GM12878 (cell line): ENCODE results near the gene THSD4. TPM values are rescaled to one million over a fixed set of nuclear protein-coding genes. Genes with fewer than 3 reads are reported as not detected.

ENCODE experiments used
- ATAC-seq: fragments of 200-7000 bp; cut with Tn5 transposase; 3 replicates; pipeline ENCODE4 v1.9.1; 2020; ENCODE audit warnings: mild to moderate bottlenecking, moderate library complexity
- BruUV-seq: library from RNA; stranded (reverse); fragments of 400-500 nt; replicated peaks from 2 replicates; lab custom pipeline; 2021; lab: Mats Ljungman, UMichigan
- CTCF ChIA-PET: fragments of 300-600 bp; sonication (Branson Sonifier 250); formaldehyde crosslinking; extraction: SDS; loops from one replicate; lab custom pipeline; 2021; ENCODE audit warnings: inconsistent platforms; lab: Yijun Ruan, JAX
- POLR2A ChIA-PET: fragments of 350-600 bp; formaldehyde crosslinking; extraction: SDS; loops from one replicate; lab custom pipeline; 2021; ENCODE audit warnings: inconsistent platforms; lab: Charles Lee
- RAD21 ChIA-PET: fragments of 300-600 bp; sonication (Branson Sonifier 250); formaldehyde crosslinking; loops from one replicate; lab custom pipeline; 2023; ENCODE audit warnings: antibody characterized with exemption; ENCODE audit not compliant: unreplicated experiment; lab: Charles Lee
- SMC1A ChIA-PET: fragments of 300-600 bp; sonication (Branson Sonifier 250); formaldehyde crosslinking; loops from one replicate; lab custom pipeline; 2023; ENCODE audit not compliant: unreplicated experiment, uncharacterized antibody; lab: Charles Lee
- DNase-seq: peaks from one replicate; pipeline ENCODE4 v3.0.0-alpha.2; 2011; ENCODE audit warnings: low read depth, low spot score
- FAIRE-seq: peaks from 3 replicates; lab custom pipeline; 2011; peaks lifted over from hg19 to GRCh38; lab: Jason Lieb, UNC
- H2AFZ ChIP-seq: 2 replicates; pipeline ENCODE4 v1.6.0; 2011; ENCODE audit warnings: low read depth, low read length, control low read depth; ENCODE audit not compliant: control insufficient read depth
- H3K27ac ChIP-seq: 2 replicates; pipeline ENCODE4 v1.5.1; 2011; ENCODE audit warnings: control low read depth; ENCODE audit not compliant: control insufficient read depth, insufficient read depth
- H3K27me3 ChIP-seq, 2 experiments: replicated peaks in 1 of 2; 2 replicates each; pipeline versions ENCODE4 v1.6.0 to v1.6.1; 2011; ENCODE audit warnings: low read length in 1 of 2; ENCODE audit not compliant: control insufficient read depth in 2 of 2, insufficient read depth in 2 of 2
- H3K36me3 ChIP-seq, 2 experiments: 2 replicates each; pipeline ENCODE4 v1.5.1; 2011; ENCODE audit warnings: low read length in 1 of 2; ENCODE audit not compliant: control insufficient read depth in 2 of 2, insufficient read depth in 2 of 2
- H3K4me1 ChIP-seq: 2 replicates; pipeline ENCODE4 v1.6.1; 2011; ENCODE audit warnings: mild to moderate bottlenecking, low read length, moderate library complexity, mixed read lengths; ENCODE audit not compliant: control insufficient read depth, insufficient read depth
- H3K4me2 ChIP-seq: 2 replicates; pipeline ENCODE4 v1.6.0; 2011; ENCODE audit warnings: control low read depth; ENCODE audit not compliant: control insufficient read depth, insufficient read depth
- H3K4me3 ChIP-seq: fragments of 200-600 bp; sonication (generic); 2 replicates; pipeline ENCODE4 v1.5.1; 2016
- H3K79me2 ChIP-seq: 2 replicates; pipeline ENCODE4 v1.6.0; 2011; ENCODE audit warnings: low read length; ENCODE audit not compliant: control insufficient read depth, insufficient read depth
- H3K9ac ChIP-seq: 2 replicates; pipeline ENCODE4 v1.8.0; 2011; ENCODE audit warnings: low read length, control low read depth, mixed read lengths; ENCODE audit not compliant: control insufficient read depth, insufficient read depth
- H3K9me3 ChIP-seq: replicated peaks from 3 replicates; pipeline ENCODE4 v1.5.1; 2011; ENCODE audit warnings: mild to moderate bottlenecking, low read length; ENCODE audit not compliant: control insufficient read depth, insufficient read depth
- H4K20me1 ChIP-seq: 2 replicates; pipeline ENCODE4 v1.6.0; 2011; ENCODE audit not compliant: control insufficient read depth, insufficient read depth
- CHD1 ChIP-seq: IDR thresholded peaks from 2 replicates; pipeline ENCODE4 v1.6.1; 2012; ENCODE audit warnings: low read depth, low read length, improper control_type of control experiment
- ESRRA ChIP-seq: IDR thresholded peaks from 2 replicates; pipeline ENCODE4 v1.6.1; 2012; ENCODE audit warnings: mild to moderate bottlenecking, low read length, improper control_type of control experiment
- HDAC6 ChIP-seq: fragments of 200-600 bp; sonication (generic); IDR thresholded peaks from one replicate; pipeline ENCODE4 v1.8.0; 2017; ENCODE audit warnings: antibody characterized with exemption; ENCODE audit not compliant: unreplicated experiment
- IKZF1 ChIP-seq: fragments of 450-650 bp; conservative IDR thresholded peaks from 2 replicates; pipeline ENCODE4 v1.6.1; 2017; ENCODE audit warnings: antibody characterized with exemption, mild to moderate bottlenecking
- KDM1A ChIP-seq: fragments of 200-600 bp; sonication (generic); IDR thresholded peaks from 2 replicates; pipeline ENCODE4 v1.6.1; 2016; ENCODE audit warnings: borderline replicate concordance
- MEF2A ChIP-seq: IDR thresholded peaks from 2 replicates; pipeline ENCODE4 v1.6.1; 2011; ENCODE audit warnings: low read depth, mild to moderate bottlenecking, low read length, moderate library complexity; ENCODE audit not compliant: insufficient read depth
- MXI1 ChIP-seq: fragments of 150-350 bp; IDR thresholded peaks from 2 replicates; pipeline ENCODE4 v1.6.1; 2011; ENCODE audit warnings: low read depth, mild to moderate bottlenecking, inconsistent platforms, low read length, improper control_type of control experiment
- MYC ChIP-seq: IDR thresholded peaks from 2 replicates; pipeline ENCODE4 v1.6.1; 2011; ENCODE audit warnings: mild to moderate bottlenecking, low read length, moderate library complexity, inconsistent platforms; ENCODE audit not compliant: insufficient read depth, insufficient replicate concordance, insufficient read length, severe bottlenecking
- NFIC ChIP-seq: IDR thresholded peaks from 2 replicates; pipeline ENCODE4 v1.6.1; 2012; ENCODE audit warnings: low read depth, mild to moderate bottlenecking, inconsistent platforms, low read length, moderate library complexity
- NFYB ChIP-seq: IDR thresholded peaks from 2 replicates; pipeline ENCODE4 v1.6.1; 2011; ENCODE audit warnings: low read depth, mild to moderate bottlenecking, low read length, improper control_type of control experiment, moderate library complexity; ENCODE audit not compliant: insufficient read depth
- POU2F2 ChIP-seq: IDR thresholded peaks from 3 replicates; pipeline ENCODE4 v1.6.1; 2011; ENCODE audit warnings: low read depth, mild to moderate bottlenecking, low read length, borderline replicate concordance
- SMAD1 ChIP-seq: fragments of 450-650 bp; IDR thresholded peaks from 2 replicates; pipeline ENCODE4 v1.6.1; 2018; ENCODE audit warnings: mild to moderate bottlenecking, low read depth; ENCODE audit not compliant: partially characterized antibody
- SPI1 ChIP-seq: IDR thresholded peaks from 2 replicates; pipeline ENCODE4 v1.6.1; 2011; ENCODE audit warnings: low read depth, mild to moderate bottlenecking, low read length, moderate library complexity, borderline replicate concordance; ENCODE audit not compliant: insufficient read depth
- TBL1XR1 ChIP-seq: IDR thresholded peaks from 2 replicates; pipeline ENCODE4 v1.6.1; 2012; ENCODE audit warnings: low read depth, low read length, improper control_type of control experiment
- ZNF622 ChIP-seq: fragments of 450-650 bp; IDR thresholded peaks from 2 replicates; pipeline ENCODE4 v1.6.1; 2017; ENCODE audit warnings: mild to moderate bottlenecking, inconsistent platforms
- WGBS: methylation state at CpG from one replicate; pipeline ENCODE4 v1.1.6; 2016; ENCODE audit warnings: low lambda C conversion rate; ENCODE audit not compliant: insufficient replicate concordance, insufficient coverage; ENCODE audit errors: missing lambda C conversion rate; 5-methylcytosine and 5-hydroxymethylcytosine counted together
- in situ Hi-C: fragments of 300-500 bp; cut with MboI; formaldehyde crosslinking; loops from 9 replicates; pipeline ENCODE4 v1.14.3; 2018; ENCODE audit warnings: mixed read lengths
- intact Hi-C: fragments of 100-400 bp; cut with micrococcal nuclease; formaldehyde crosslinking; loops from one replicate; pipeline ENCODE4 v1.14.2; 2022; ENCODE audit not compliant: unreplicated experiment
- polyA plus RNA-seq, 11 experiments: library from polyadenylated mRNA; depleted of rRNA in 4 of 11; unstranded in 6 of 11; stranded (reverse) in 5 of 11; fragments of >200 nt; fragmentation: Nextera tagmentation in 4 of 11; fragmentation: Illumina TruSeq in 1 of 11; extraction: Ambion mirVana in 4 of 11; extraction: Trizol in 1 of 11; gene quantifications; 1 replicate in 1 of 11; 2 replicates in 10 of 11; pipeline versions ENCODE4 v1.2.1 to v1.2.3, GENCODE V29; 2011 to 2016; ENCODE audit warnings: inconsistent platforms in 2 of 11, missing spikeins in 2 of 11, low read depth in 1 of 11
- total RNA-seq, 4 experiments: library from RNA; depleted of rRNA in 3 of 4; stranded (reverse); fragments of >200 nt in 3 of 4; fragmentation: Illumina TruSeq in 1 of 4; extraction: Trizol in 1 of 4; gene quantifications; 2 replicates each; pipeline versions ENCODE4 v1.2.1 to v1.2.3, GENCODE V29; 2013 to 2021
- TF ChIP-seq, protein P1 (sequence below): fragments of 150-350 bp; IDR thresholded peaks from 2 replicates; pipeline ENCODE4 v1.6.1; 2014; ENCODE audit warnings: mild to moderate bottlenecking, low read depth, low read length
- TF ChIP-seq, protein P2 (sequence below): fragments of 450-650 bp; IDR thresholded peaks from 2 replicates; pipeline ENCODE4 v1.6.1; 2016; ENCODE audit warnings: mild to moderate bottlenecking
- TF ChIP-seq, protein P3 (sequence below): fragments of 450-650 bp; formaldehyde crosslinking; IDR thresholded peaks from 2 replicates; pipeline ENCODE4 v1.4.0; 2022; ENCODE audit warnings: mild to moderate bottlenecking, moderate library complexity

The THSD4 gene
- total and polyA plus RNA-seq, 10 of the 15 experiments (the other 5 are each of a cell fraction or from before 2014, with no cell fraction given): 0.04 to 0.13 (median 0.05) TPM; not detected in 7

DNA sequence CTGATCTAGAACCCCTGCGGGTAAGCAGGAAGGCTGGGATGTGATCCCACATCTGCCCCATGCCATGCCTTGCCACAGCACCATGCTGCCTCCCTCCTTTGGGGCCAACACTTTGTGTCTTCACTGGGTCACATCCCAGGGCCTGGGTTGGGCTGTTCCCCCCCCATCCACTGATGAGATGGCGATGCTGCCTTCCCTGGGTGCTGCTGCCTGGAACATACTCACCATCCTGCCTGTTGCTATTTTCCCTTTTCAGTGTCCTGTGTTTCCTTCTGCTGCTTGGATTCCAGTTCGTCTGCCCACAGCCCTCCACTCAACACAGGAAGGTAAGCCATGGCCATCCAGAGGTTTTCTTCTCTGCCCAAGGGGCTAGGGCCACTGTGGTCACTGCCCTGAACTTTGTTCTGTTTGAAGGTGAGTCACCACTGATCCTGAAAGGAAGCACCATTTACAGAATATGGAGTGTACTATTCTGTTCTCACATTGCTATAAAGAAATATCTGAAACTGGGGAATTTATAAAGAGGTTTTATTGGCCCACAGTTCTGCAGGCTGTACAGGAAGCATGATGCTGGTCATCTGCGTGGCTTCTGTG, 39.4 kb downstream of the THSD4 start (continued):
- TF ChIP-seq, protein P1, sequence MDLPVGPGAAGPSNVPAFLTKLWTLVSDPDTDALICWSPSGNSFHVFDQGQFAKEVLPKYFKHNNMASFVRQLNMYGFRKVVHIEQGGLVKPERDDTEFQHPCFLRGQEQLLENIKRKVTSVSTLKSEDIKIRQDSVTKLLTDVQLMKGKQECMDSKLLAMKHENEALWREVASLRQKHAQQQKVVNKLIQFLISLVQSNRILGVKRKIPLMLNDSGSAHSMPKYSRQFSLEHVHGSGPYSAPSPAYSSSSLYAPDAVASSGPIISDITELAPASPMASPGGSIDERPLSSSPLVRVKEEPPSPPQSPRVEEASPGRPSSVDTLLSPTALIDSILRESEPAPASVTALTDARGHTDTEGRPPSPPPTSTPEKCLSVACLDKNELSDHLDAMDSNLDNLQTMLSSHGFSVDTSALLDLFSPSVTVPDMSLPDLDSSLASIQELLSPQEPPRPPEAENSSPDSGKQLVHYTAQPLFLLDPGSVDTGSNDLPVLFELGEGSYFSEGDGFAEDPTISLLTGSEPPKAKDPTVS: no peak
- TF ChIP-seq NFYB (no peak), ZNF622 (no peak), SMAD1 (no peak)

DNA sequence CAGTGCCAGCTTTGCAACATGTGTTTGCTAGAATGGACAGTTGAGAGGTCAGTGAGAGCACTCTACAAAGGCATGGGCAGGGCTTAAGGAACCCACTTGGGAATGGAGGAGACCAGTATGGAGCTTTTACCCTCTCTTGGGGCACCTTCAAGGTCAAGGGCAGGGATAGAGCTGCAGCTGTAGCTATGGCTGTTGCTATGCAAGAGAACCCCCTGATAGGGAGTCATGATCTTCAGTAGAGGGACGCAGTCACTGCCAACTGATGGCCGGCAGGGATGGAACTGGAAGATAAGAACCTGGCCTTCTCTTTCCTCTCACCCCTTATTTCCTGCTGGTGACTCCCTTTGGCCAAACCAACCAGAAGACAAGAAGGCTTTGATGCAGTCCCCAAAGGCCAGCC, 40.3 kb downstream of the THSD4 start:
- BruUV-seq: no TSS peak
- H3K4me3 ChIP-seq: no peak overlapping the region
- DNase-seq: no peak
- ChIA-PET CTCF (no interaction called here), RAD21 (no interaction called here), SMC1A (interaction anchor here (0.6 to 0.7 kb wide), 2 partner anchors 47 to 143 kb away, joined by 3 read pairs; no protein-coding TSS in a partner anchor), POLR2A (no interaction called here)
- no peak for ATAC-seq
- no peaks in the 10 kb centered on the region for H3K9me3 ChIP-seq
- H3K36me3 ChIP-seq: no peaks in the 10 kb centered on the region
- WGBS: 94% methylated on average over 2 of the region's 2 CpGs
- no peaks in the 10 kb centered on the region for H3K4me1 ChIP-seq
- no peak overlapping the region for H2AFZ ChIP-seq
- H4K20me1 ChIP-seq: no peaks in the 10 kb centered on the region
- no peak for TF ChIP-seq CHD1
- TF ChIP-seq KDM1A: no peak
- TF ChIP-seq TBL1XR1: no peak
- no peak for TF ChIP-seq IKZF1
- no peak for TF ChIP-seq POU2F2
- no peak for TF ChIP-seq MXI1
- TF ChIP-seq, protein P2, sequence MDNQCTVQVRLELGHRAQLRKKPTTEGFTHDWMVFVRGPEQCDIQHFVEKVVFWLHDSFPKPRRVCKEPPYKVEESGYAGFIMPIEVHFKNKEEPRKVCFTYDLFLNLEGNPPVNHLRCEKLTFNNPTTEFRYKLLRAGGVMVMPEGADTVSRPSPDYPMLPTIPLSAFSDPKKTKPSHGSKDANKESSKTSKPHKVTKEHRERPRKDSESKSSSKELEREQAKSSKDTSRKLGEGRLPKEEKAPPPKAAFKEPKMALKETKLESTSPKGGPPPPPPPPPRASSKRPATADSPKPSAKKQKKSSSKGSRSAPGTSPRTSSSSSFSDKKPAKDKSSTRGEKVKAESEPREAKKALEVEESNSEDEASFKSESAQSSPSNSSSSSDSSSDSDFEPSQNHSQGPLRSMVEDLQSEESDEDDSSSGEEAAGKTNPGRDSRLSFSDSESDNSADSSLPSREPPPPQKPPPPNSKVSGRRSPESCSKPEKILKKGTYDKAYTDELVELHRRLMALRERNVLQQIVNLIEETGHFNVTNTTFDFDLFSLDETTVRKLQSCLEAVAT: no peak
- TF ChIP-seq ESRRA: no peak
- no peak for TF ChIP-seq HDAC6
- TF ChIP-seq SPI1: no peak
- no peak for TF ChIP-seq NFIC
- TF ChIP-seq, protein P3, sequence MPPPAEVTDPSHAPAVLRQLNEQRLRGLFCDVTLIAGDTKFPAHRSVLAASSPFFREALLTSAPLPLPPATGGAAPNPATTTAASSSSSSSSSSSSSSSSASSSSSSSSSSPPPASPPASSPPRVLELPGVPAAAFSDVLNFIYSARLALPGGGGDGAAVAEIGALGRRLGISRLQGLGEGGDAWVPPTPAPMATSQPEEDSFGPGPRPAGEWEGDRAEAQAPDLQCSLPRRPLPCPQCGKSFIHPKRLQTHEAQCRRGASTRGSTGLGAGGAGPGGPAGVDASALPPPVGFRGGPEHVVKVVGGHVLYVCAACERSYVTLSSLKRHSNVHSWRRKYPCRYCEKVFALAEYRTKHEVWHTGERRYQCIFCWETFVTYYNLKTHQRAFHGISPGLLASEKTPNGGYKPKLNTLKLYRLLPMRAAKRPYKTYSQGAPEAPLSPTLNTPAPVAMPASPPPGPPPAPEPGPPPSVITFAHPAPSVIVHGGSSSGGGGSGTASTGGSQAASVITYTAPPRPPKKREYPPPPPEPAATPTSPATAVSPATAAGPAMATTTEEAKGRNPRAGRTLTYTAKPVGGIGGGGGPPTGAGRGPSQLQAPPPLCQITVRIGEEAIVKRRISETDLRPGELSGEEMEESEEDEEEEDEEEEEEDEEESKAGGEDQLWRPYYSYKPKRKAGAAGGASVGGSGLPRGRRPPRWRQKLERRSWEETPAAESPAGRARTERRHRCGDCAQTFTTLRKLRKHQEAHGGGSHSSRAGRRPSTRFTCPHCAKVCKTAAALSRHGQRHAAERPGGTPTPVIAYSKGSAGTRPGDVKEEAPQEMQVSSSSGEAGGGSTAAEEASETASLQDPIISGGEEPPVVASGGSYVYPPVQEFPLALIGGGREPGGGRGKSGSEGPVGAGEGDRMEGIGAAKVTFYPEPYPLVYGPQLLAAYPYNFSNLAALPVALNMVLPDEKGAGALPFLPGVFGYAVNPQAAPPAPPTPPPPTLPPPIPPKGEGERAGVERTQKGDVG (CRISPR knock-in tag): no peak
- TF ChIP-seq MYC: no peak
- TF ChIP-seq MEF2A: no peak
- H3K27me3 ChIP-seq: no peaks in the 10 kb centered on the region
- H3K4me2 ChIP-seq: no peak overlapping the region
- in situ Hi-C loops (no loop called here), intact Hi-C loops (no loop called here)
- FAIRE-seq: no peak
- H3K9ac ChIP-seq: no peak overlapping the region
- H3K27ac ChIP-seq: no peak overlapping the region
- H3K79me2 ChIP-seq: no peaks in the 10 kb centered on the region
